A549 (cell line): Measurements from ENCODE around the gene ADGRL1. TPM values are rescaled to one million over a fixed set of nuclear protein-coding genes. Genes with fewer than 3 reads are reported as not detected.

ENCODE experiments used
- ATAC-seq, 2 experiments: fragments of 200-7000 bp in 1 of 2; fragments of >200 bp in 1 of 2; cut with Nextera tagmentation in 1 of 2; cut with Tn5 transposase in 1 of 2; 3 replicates each; pipeline versions ENCODE4 v1.8.0 to v1.9.1; 2018 to 2020; ENCODE audit warnings: mild to moderate bottlenecking in 1 of 2, moderate library complexity in 1 of 2
- CTCF ChIA-PET: fragments of 300-600 bp; sonication (Branson Sonifier 250); formaldehyde crosslinking; extraction: SDS; loops from one replicate; lab custom pipeline; 2021; ENCODE audit warnings: antibody characterized with exemption, inconsistent platforms; lab: Yijun Ruan, JAX
- POLR2A ChIA-PET: fragments of 350-600 bp; formaldehyde crosslinking; extraction: SDS; loops from one replicate; lab custom pipeline; 2021; ENCODE audit warnings: antibody characterized with exemption, inconsistent platforms; lab: Yijun Ruan, JAX
- DNase-seq, 2 experiments: peaks; one replicate each; pipeline versions ENCODE4 v3.0.0 to v3.0.0-alpha.2; 2011 to 2016; ENCODE audit warnings: low read depth in 1 of 2, low spot score in 1 of 2
- FAIRE-seq: peaks from 2 replicates; lab custom pipeline; 2011; peaks lifted over from hg19 to GRCh38; lab: Jason Lieb, UNC
- H3K27ac ChIP-seq, 2 experiments: fragments of >200 bp; sonication (Bioruptor Twin); formaldehyde crosslinking; 3 replicates each; pipeline ENCODE4 v1.5.1; 2016 to 2017
- H3K4me1 ChIP-seq: fragments of >200 bp; sonication (Bioruptor Twin); formaldehyde crosslinking; 3 replicates; pipeline ENCODE4 v1.6.1; 2016
- H3K4me2 ChIP-seq: fragments of >200 bp; sonication (Bioruptor Twin); formaldehyde crosslinking; 3 replicates; pipeline ENCODE4 v1.6.1; 2016
- H3K4me3 ChIP-seq: fragments of >200 bp; sonication (Bioruptor Twin); formaldehyde crosslinking; 3 replicates; pipeline ENCODE4 v1.5.1; 2016
- H3K9me3 ChIP-seq: fragments of >200 bp; sonication (Bioruptor Twin); formaldehyde crosslinking; 3 replicates; pipeline ENCODE4 v1.6.1; 2016
- BHLHE40 ChIP-seq: IDR thresholded peaks from 2 replicates; pipeline ENCODE4 v1.6.1; 2012; ENCODE audit warnings: low read depth, low read length, inconsistent platforms
- CHD4 ChIP-seq: fragments of 200-600 bp; sonication (generic); IDR thresholded peaks from 2 replicates; pipeline ENCODE4 v1.6.1; 2016; ENCODE audit warnings: antibody characterized with exemption, mild to moderate bottlenecking, borderline replicate concordance
- EHMT2 ChIP-seq: fragments of 200-600 bp; sonication (generic); IDR thresholded peaks from 2 replicates; pipeline ENCODE4 v1.6.1; 2016; ENCODE audit warnings: antibody characterized with exemption, low read depth, mild to moderate bottlenecking, moderate library complexity
- EP300 ChIP-seq, 2 experiments: fragments of >200 bp; sonication (Bioruptor Twin); formaldehyde crosslinking; IDR thresholded peaks; 2 replicates in 1 of 2; 3 replicates in 1 of 2; pipeline ENCODE4 v1.6.1; 2016 to 2017
- FOXS1 ChIP-seq: fragments of 250-450 bp; sonication (Bioruptor Pico); IDR thresholded peaks from 2 replicates; pipeline ENCODE4 v1.5.0; 2020; ENCODE audit warnings: mild to moderate bottlenecking, moderate library complexity
- HOXA7 ChIP-seq: fragments of 250-450 bp; sonication (Bioruptor Pico); IDR thresholded peaks from 2 replicates; pipeline ENCODE4 v1.5.0; 2020; ENCODE audit warnings: mild to moderate bottlenecking, moderate library complexity
- KDM1A ChIP-seq: fragments of 200-600 bp; sonication (generic); IDR thresholded peaks from 2 replicates; pipeline ENCODE4 v1.6.1; 2016; ENCODE audit warnings: low read depth, mild to moderate bottlenecking
- MYC ChIP-seq: IDR thresholded peaks from 2 replicates; pipeline ENCODE4 v1.6.1; 2012; ENCODE audit warnings: mild to moderate bottlenecking, inconsistent platforms, low read length, improper control_type of control experiment, borderline replicate concordance
- NFE2L2 ChIP-seq: fragments of 150-350 bp; conservative IDR thresholded peaks from 2 replicates; pipeline ENCODE4 v1.6.1; 2014; ENCODE audit warnings: low read length
- NR3C1 ChIP-seq: fragments of >200 bp; sonication (Bioruptor Twin); formaldehyde crosslinking; IDR thresholded peaks from 3 replicates; pipeline ENCODE4 v1.6.1; 2017
- PHF8 ChIP-seq: fragments of 200-600 bp; sonication (generic); IDR thresholded peaks from 2 replicates; pipeline ENCODE4 v1.6.1; 2016; ENCODE audit warnings: low read depth, mild to moderate bottlenecking, antibody characterized with exemption, moderate library complexity, borderline replicate concordance
- POLR2AphosphoS2 ChIP-seq: conservative IDR thresholded peaks from 2 replicates; pipeline ENCODE4 v1.6.1; 2012; ENCODE audit warnings: low read length, improper control_type of control experiment, inconsistent platforms
- SMC3 ChIP-seq: fragments of >200 bp; sonication (Bioruptor Twin); formaldehyde crosslinking; IDR thresholded peaks from 3 replicates; pipeline ENCODE4 v1.6.1; 2018; ENCODE audit warnings: inconsistent platforms
- TP53 ChIP-seq: fragments of 250-450 bp; sonication (Bioruptor Pico); IDR thresholded peaks from 2 replicates; pipeline ENCODE4 v1.5.0; 2021; ENCODE audit warnings: mild to moderate bottlenecking, moderate library complexity
- ZSCAN20 ChIP-seq: fragments of 250-450 bp; sonication (Bioruptor Pico); IDR thresholded peaks from 2 replicates; pipeline ENCODE4 v1.8.0; 2022; ENCODE audit warnings: mild to moderate bottlenecking, moderate library complexity
- WGBS: methylation state at CpG from one replicate; pipeline ENCODE4 v1.1.6; 2017; ENCODE audit errors: missing lambda C conversion rate; 5-methylcytosine and 5-hydroxymethylcytosine counted together
- polyA plus RNA-seq, 4 experiments: library from polyadenylated mRNA; depleted of rRNA in 3 of 4; stranded (reverse); fragments of >200 nt; fragmentation: RNase III in 1 of 4; extraction: RNeasy Plus Mini Kit Qiagen cat#74134 plus additional on column Dnase treatment in 1 of 4; gene quantifications; 2 replicates in 3 of 4; 3 replicates in 1 of 4; pipeline ENCODE4 v1.2.3, GENCODE V29; 2011 to 2017
- TF ChIP-seq, protein P1 (sequence below): fragments of 250-450 bp; sonication (Bioruptor Pico); IDR thresholded peaks from 2 replicates; pipeline ENCODE4 v1.5.0; 2020; ENCODE audit warnings: low read depth, mild to moderate bottlenecking, moderate library complexity
- TF ChIP-seq, protein P2 (sequence below): fragments of 200-600 bp; sonication (generic); IDR thresholded peaks from 2 replicates; pipeline ENCODE4 v1.6.1; 2016; ENCODE audit warnings: antibody characterized with exemption, mild to moderate bottlenecking, moderate library complexity
- TF ChIP-seq, protein P3 (sequence below): IDR thresholded peaks from 2 replicates; pipeline ENCODE4 v1.6.1; 2012

ADGRL1 gene
- polyA plus RNA-seq, 2 of the 4 experiments (the other 2 are of a cell fraction): 3.9 to 6.0 TPM

DNA sequence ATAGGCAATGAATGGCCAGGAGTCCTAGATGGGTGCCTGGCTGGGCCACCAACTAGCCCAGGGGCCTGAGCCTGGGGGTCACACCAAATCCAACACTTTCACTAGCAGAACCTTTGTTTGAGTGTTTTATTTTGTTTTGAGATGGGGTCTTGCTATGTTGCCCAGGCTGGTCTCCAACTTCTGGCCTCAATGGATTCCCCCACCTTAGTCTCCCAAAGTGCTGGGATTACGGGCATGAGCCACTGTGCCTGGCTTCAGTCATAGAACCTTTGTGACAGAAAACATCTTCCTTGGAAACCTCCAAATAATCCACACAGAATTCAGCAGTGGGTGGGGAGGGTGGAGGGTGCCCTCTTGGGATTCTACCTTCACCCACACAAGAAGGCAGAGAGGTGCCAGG, 94.5 kb downstream of the ADGRL1 start:
- WGBS: 91% methylated on average over 1 of the region's 1 CpG
- Histone ChIP-seq H3K4me2 (no peak overlapping the region), H3K9me3 (no peaks in the 10 kb centered on the region), H3K4me3 (no peak overlapping the region), H3K4me1 (peaks cover 18% of the 10 kb centered on the region), H3K27ac (no peak overlapping the region)
- POLR2A ChIA-PET: no interaction called here
- CTCF ChIA-PET: interaction anchor here (0.9 kb wide), 1 partner anchor 237 kb away, joined by 3 read pairs; no protein-coding TSS in a partner anchor
- no peak for DNase-seq
- FAIRE-seq: no peak
- no peak for ATAC-seq
- TF ChIP-seq HOXA7 (CRISPR knock-in tag) (no peak), EP300 (IDR thresholded peaks at IDR 0.05) (no peak), ZSCAN20 (CRISPR knock-in tag) (no peak), FOXS1 (CRISPR knock-in tag) (no peak), KDM1A (no peak), PHF8 (no peak), BHLHE40 (no peak)
- TF ChIP-seq, protein P1, sequence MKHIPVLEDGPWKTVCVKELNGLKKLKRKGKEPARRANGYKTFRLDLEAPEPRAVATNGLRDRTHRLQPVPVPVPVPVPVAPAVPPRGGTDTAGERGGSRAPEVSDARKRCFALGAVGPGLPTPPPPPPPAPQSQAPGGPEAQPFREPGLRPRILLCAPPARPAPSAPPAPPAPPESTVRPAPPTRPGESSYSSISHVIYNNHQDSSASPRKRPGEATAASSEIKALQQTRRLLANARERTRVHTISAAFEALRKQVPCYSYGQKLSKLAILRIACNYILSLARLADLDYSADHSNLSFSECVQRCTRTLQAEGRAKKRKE (CRISPR knock-in tag): no peak
- TF ChIP-seq, protein P2, sequence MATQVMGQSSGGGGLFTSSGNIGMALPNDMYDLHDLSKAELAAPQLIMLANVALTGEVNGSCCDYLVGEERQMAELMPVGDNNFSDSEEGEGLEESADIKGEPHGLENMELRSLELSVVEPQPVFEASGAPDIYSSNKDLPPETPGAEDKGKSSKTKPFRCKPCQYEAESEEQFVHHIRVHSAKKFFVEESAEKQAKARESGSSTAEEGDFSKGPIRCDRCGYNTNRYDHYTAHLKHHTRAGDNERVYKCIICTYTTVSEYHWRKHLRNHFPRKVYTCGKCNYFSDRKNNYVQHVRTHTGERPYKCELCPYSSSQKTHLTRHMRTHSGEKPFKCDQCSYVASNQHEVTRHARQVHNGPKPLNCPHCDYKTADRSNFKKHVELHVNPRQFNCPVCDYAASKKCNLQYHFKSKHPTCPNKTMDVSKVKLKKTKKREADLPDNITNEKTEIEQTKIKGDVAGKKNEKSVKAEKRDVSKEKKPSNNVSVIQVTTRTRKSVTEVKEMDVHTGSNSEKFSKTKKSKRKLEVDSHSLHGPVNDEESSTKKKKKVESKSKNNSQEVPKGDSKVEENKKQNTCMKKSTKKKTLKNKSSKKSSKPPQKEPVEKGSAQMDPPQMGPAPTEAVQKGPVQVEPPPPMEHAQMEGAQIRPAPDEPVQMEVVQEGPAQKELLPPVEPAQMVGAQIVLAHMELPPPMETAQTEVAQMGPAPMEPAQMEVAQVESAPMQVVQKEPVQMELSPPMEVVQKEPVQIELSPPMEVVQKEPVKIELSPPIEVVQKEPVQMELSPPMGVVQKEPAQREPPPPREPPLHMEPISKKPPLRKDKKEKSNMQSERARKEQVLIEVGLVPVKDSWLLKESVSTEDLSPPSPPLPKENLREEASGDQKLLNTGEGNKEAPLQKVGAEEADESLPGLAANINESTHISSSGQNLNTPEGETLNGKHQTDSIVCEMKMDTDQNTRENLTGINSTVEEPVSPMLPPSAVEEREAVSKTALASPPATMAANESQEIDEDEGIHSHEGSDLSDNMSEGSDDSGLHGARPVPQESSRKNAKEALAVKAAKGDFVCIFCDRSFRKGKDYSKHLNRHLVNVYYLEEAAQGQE: no peak
- TF ChIP-seq, protein P3, sequence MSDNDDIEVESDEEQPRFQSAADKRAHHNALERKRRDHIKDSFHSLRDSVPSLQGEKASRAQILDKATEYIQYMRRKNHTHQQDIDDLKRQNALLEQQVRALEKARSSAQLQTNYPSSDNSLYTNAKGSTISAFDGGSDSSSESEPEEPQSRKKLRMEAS: no peak

- DNase-seq: no peak
- Histone ChIP-seq H3K27ac (no peak overlapping the region), H3K4me3 (no peak overlapping the region), H3K9me3 (no peaks in the 10 kb centered on the region), H3K4me1 (peaks cover 14% of the 10 kb centered on the region), H3K4me2 (no peak overlapping the region)
- WGBS: 75% methylated on average over 1 of the region's 2 CpGs
- ChIA-PET CTCF (interaction anchor here (0.9 to 1.2 kb wide), 2 partner anchors 35 to 237 kb away, joined by 3 read pairs; no protein-coding TSS in a partner anchor), POLR2A (no interaction called here)
- TF ChIP-seq POLR2AphosphoS2 (no peak), NR3C1 (no peak), NFE2L2 (no peak), EHMT2 (no peak), MYC (no peak), KDM1A (no peak), CHD4 (no peak), SMC3 (no peak), TP53 (CRISPR knock-in tag) (no peak)
- no peak for FAIRE-seq
- ATAC-seq: no peak
Measured at GRCh38 chr19:14110650-14111049, 95.3 kb downstream of the ADGRL1 start.
